ENCODE data around the gene MYG1.
A peak's percentile ranks its signal among the peaks of the same experiment; 100 is the strongest.

MYG1 gene

DNA sequence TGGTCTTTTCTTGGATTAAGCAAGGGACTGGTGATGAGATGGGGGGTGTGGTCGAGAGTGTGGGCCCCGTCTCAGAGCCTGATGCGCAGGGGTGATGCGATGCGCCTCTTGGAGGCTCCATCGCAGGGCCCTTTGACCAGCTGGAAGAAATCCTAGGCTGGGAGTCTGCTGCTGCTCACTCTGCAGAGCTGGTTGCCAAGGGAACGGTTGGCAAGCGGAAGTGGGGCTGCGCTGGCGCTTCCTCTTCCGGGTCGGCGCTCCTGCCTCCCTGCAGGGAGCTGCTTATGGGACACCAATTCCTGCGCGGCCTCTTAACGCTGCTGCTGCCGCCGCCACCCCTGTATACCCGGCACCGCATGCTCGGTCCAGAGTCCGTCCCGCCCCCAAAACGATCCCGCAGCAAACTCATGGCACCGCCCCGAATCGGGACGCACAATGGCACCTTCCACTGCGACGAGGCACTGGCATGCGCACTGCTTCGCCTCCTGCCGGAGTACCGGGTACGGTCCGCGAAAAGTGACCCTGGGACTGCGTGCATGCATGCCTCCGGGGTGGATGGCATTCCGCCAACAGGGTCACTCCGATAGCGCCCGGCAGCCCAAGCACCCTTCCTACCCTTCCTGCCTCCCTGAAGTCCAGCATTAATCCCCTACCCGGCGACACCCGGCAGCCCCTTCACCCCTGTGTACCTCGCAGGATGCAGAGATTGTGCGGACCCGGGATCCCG, at the start of gene MYG1:
TSS of gene MYG1 (plus strand) at position 242 of the 727 bp plus-strand sequence. CDS start at position 285, 43 bp downstream.
- FAIRE-seq: no peak
- DNase-seq (ENCODE audit: low spot score): peak; percentile 92

DNA sequence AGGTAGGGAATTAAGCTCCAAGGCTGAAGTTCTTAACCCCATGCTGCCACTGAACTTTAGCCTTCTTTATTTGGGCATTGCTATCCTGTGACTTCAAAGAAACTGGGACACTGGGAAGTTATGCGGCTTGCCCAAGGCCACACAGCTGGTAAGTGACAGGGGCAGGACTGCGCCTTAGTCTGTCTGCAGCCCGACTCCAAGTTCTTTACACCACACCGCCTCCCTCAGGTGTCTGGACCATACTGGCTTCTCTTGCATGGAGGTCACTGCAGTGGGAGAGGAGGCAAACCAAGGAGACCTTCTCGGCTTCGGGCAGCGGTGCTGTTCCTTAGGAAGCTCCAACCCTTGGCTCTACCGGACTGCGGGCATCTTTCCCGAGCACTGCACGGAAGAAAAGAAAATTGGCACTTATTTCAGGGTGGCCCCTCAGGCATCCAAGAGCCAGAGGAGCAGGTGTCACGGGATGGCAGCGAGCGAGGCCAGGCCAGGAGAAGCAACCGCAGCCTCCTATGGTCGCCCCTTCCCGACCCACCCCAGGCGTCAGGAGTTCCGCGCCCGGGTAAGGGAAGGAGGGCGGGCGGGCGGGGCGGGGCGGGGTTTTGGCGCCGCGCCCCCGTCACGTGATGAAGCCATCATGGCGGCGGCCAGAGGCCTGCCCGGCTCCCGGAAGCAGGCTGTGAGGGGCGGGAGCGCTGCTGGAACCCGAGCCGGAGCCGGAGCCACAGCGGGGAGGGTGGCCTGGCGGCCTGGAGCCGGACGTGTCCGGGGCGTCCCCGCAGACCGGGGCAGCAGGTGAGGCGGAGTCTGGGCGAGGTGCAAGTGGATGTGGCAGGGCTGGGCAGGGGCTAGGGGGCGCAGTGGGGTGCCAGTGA, 47.8 kb upstream of the MYG1 start:
- FAIRE-seq: no peak

DNA sequence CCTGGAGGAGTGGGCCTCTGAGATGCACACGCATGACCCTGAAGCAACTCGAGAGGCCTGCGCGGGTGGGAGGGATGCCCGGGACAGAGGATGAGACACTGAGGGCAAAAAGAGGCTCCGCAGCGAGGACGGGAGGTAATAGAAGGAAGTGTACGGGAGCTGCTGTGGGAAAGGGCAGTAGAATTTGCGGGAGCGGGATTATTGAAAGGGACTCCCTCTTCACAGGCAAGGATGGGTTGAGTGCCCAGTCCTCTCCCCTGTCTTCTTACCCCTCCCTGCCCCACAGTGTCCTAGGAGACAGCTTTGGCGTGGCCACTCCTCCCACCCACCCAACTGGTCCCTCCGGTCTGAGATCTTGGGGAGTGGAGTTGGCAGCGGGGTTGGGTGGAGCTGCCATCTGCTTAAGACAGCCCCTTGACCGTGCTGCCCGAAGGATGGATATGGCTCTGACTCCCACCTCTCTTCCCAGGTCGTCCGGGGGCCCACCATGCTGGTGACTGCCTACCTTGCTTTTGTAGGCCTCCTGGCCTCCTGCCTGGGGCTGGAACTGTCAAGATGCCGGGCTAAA, 47.1 kb upstream of the MYG1 start:
- no peak for FAIRE-seq
- no peak for DNase-seq (ENCODE audit: low spot score)

More for the DNA sequence above, 47.8 kb upstream of the MYG1 start:
- DNase-seq (ENCODE audit: low spot score): peak; percentile 93

DNA sequence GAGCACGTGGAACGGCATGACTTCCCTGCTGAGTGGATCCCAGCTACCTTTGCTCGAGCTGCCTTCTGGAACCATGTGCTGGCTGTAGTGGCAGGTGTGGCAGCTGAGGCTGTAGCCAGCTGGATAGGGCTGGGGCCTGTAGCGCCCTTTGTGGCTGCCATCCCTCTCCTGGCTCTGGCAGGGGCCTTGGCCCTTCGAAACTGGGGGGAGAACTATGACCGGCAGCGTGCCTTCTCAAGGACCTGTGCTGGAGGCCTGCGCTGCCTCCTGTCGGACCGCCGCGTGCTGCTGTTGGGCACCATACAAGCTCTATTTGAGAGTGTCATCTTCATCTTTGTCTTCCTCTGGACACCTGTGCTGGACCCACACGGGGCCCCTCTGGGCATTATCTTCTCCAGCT, 46.2 kb upstream of the MYG1 start:
- FAIRE-seq: no peak

GRCh38 chr12:53254816-53255545, 44.5 kb upstream of the MYG1 start:
- FAIRE-seq: no peak

More for the DNA sequence above, 46.2 kb upstream of the MYG1 start:
- DNase-seq (ENCODE audit: low spot score): no peak

GRCh38 chr12:53255996-53256395, 43.5 kb upstream of the MYG1 start:
- no peak for DNase-seq (ENCODE audit: low spot score)
- FAIRE-seq: no peak

More at GRCh38 chr12:53254816-53255545, 44.5 kb upstream of the MYG1 start:
- DNase-seq (ENCODE audit: low spot score): no peak

DNA sequence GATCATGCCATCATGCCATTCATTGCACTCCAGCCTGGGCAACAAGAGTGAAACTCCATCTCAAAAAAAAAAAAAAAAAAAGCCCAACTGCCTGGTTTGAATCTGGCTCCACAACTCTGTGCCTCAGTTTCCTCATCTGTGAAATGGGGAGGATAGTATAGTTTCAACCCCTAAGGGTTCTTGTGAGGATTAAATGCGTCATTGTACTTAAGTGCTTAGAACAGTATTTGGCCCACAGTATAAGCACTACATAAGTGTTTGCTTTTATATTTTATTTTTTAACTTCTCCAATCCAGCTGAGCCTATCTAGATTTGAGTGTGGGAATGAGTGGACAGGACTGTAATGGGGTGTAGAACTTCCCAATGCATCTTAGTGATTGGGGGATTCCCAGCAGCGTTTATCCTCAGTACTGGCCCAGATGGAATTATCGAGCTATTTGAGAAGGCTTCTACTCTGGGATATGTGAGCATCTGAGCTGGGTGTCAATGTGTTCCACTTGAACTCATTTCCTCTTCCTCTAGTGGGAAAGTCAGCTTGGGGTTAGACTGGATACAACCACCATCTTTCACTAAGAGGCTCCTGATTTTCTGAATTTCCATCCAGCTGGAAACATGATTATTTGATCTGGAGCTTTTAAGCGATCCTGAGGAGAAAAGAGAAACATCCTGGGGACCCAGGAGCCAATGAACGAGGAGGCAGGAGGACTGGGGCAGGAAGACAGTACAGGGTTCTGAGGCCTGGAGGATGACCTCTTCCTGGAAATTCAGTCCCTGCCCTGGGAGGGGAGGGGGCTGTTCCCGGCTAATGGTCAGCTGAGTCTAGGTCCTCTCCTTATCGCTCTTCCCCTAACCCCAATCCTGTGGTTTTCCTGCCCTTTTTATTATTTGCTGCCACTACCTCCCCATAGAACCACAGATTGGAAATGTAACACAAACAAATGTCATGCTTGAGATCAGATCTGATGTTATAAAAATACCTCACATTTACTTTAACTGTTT, 40.7 kb upstream of the MYG1 start:
- FAIRE-seq (no peak), DNase-seq (ENCODE audit: low spot score) (no peak)

DNA sequence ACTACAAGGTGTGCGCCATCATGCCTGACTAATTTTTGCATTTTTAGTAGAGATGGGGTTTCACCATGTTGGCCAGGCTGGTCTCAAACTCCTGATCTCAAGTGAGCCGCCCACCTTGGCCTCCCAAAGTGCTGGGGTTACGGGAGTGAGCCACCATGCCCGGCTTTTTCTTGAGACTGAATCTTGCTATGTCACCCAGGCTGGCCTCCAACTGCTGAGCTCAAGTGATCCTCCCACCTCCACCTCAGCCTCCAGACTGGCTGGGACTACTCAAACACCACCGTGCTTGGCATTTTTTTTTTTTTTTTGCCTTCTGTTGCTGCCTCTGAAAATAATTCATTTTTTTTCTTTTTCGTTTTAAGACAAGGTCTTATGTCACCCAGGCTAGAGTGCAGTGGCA, 39.6 kb upstream of the MYG1 start:
- FAIRE-seq (no peak), DNase-seq (ENCODE audit: low spot score) (no peak)

- DNase-seq (ENCODE audit: low spot score) (no peak), FAIRE-seq (no peak)
Observed at GRCh38 chr12:53265783-53266182, 33.7 kb upstream of the MYG1 start.

- FAIRE-seq (no peak), DNase-seq (ENCODE audit: low spot score) (no peak)
Observed at GRCh38 chr12:53267306-53267998, 32.0 kb upstream of the MYG1 start.

GRCh38 chr12:53267999-53268629, 31.4 kb upstream of the MYG1 start, which contains the start of gene ESPL1:
Gene ESPL1 (plus strand): TSS chr12:53268299. CDS start chr12:53268767, 468 bp downstream.
- FAIRE-seq (no peak), DNase-seq (ENCODE audit: low spot score) (peak; percentile 93)

DNA sequence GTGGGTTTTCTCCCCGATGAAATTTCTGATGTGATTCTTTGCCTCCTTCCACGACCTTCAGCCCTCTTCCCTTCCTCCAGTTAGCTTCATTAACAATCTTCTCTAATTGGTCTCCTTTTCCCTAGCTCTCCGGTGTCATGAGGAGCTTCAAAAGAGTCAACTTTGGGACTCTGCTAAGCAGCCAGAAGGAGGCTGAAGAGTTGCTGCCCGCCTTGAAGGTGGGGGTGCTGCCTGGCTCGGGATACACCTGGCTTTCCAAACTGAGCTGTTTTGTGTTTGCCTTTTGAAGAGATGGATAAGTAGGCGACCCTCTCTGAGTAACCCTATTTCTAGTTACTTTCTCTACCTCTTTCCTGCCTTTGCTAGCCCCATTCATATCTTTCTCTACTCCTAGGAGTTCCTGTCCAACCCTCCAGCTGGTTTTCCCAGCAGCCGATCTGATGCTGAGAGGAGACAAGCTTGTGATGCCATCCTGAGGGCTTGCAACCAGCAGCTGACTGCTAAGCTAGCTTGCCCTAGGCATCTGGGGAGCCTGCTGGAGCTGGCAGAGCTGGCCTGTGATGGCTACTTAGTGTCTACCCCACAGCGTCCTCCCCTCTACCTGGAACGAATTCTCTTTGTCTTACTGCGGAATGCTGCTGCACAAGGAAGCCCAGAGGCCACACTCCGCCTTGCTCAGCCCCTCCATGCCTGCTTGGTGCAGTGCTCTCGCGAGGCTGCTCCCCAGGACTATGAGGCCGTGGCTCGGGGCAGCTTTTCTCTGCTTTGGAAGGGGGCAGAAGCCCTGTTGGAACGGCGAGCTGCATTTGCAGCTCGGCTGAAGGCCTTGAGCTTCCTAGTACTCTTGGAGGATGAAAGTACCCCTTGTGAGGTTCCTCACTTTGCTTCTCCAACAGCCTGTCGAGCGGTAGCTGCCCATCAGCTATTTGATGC, 30.6 kb upstream of the MYG1 start:
- FAIRE-seq (no peak), DNase-seq (ENCODE audit: low spot score) (no peak)

DNA sequence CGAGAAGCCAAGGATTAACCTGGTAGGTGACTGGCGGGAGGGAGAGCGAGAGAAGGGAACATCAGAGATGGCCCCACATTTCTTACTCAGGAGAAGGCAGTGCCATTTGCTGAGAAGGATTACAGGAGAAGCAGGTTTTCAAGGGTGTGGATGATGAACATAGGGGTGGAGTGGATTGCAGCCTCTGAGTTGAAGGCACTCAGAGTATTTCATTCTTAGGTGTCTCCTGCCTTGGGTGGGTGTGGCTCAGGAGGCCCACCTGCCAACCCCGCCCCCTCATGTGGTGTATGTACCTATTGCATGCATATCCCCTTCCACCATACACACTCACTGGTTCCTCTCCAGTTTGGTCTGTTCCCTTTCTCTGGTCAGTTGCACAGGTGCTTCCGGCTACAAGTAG, 25.1 kb upstream of the MYG1 start:
- DNase-seq (ENCODE audit: low spot score) (no peak), FAIRE-seq (peak; percentile 52)

- no peak for FAIRE-seq
Observed at GRCh38 chr12:53276511-53276910, 23.0 kb upstream of the MYG1 start.

GRCh38 chr12:53277981-53278380, 21.5 kb upstream of the MYG1 start:
- no peak for DNase-seq (ENCODE audit: low spot score)
- FAIRE-seq: no peak

More at GRCh38 chr12:53276511-53276910, 23.0 kb upstream of the MYG1 start:
- DNase-seq (ENCODE audit: low spot score): no peak

DNA sequence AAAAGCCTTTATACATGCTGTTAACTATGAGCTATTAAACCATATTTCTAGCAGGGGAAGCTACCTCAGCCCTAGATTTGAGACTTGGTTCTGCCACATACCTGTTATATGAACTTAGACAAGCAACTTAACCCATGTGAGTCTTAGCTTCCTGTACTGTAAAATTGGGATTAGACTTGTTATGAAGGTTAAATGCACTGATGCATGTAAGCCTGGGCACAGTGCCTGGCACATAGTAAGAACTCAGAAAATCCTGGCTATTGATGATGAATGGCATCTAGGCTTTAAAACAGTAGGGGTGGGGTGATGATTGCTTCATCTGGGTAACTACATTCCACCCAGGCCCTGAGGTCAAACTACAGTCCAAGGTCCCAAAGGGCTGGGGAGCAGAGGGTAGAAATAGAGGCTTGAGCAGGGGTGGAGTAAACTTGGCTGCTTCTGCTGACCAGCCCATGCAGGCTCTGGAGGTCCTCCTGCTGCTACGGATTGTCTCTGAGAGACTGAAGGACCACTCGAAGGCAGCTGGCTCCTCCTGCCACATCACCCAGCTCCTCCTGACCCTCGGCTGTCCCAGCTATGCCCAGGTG, 20.1 kb upstream of the MYG1 start:
- FAIRE-seq (no peak), DNase-seq (ENCODE audit: low spot score) (no peak)

DNA sequence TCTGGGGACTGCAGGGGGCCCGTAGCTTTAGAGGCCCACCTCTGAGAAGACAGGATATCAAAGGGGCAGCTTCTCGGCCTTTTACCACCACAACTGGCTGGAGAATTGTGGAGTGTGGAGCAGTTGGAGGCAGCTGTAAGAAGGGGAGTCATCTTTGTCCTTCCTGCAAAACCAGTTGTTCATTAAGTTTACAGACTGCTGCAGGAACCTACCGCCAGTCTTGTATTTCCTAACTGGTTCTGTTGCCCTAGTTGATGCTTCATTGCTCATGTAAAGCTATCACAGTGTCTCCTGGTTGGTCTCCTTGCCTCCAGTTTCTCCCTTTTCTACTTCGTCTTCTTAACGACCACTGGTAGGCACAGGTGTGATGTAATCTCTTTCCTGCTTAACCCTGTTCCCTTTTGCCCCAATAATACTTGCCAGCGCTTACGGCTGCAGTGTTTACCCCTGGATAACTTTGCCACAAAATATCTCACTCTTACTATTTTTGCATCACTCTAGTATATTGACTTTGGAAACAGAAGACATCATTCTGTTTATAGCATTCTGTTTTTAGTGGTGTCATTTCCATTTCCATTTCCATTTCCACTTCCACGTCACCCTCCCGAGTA, 19.5 kb upstream of the MYG1 start:
- FAIRE-seq (no peak), DNase-seq (ENCODE audit: low spot score) (no peak)

Data from urothelium cell line (cell line).